Sigmoid colon (tissue), 7 donors: ENCODE results near the gene LRRC7. TPM values are rescaled to one million over a fixed set of nuclear protein-coding genes. Genes with fewer than 3 reads are reported as not detected.

ENCODE experiments used
- DNase-seq: peaks from one replicate; pipeline ENCODE4 v3.0.0-alpha.2; 2019
- H3K27ac ChIP-seq, 4 donors: fragments of 200-600 bp; sonication (generic); one replicate each; pipeline ENCODE4 v1.5.1; 2016 to 2019; ENCODE audit warnings: mild to moderate bottlenecking in 1 of 4
- H3K27me3 ChIP-seq, 3 donors: fragments of 200-600 bp; sonication (generic); one replicate each; pipeline ENCODE4 v1.5.1; 2019; ENCODE audit warnings: mild to moderate bottlenecking in 1 of 3
- H3K36me3 ChIP-seq, 4 donors: fragments of 200-600 bp; sonication (generic); one replicate each; pipeline ENCODE4 v1.5.1; 2016 to 2019
- H3K4me1 ChIP-seq, 4 donors: fragments of 200-600 bp; sonication (generic); one replicate each; pipeline ENCODE4 v1.5.1; 2017 to 2019
- H3K4me3 ChIP-seq, 4 donors: fragments of 200-600 bp; sonication (generic); one replicate each; pipeline ENCODE4 v1.5.1; 2017 to 2019; ENCODE audit warnings: mild to moderate bottlenecking in 2 of 4, moderate library complexity in 1 of 4
- H3K9me3 ChIP-seq, 4 donors: fragments of 200-600 bp in 3 of 4; sonication (generic) in 3 of 4; one replicate each; pipeline versions ENCODE4 v1.5.1 to v1.6.1; 2013 to 2019
- CTCF ChIP-seq, 4 experiments: fragments of 450-650 bp in 3 of 4; fragments of 200-600 bp in 1 of 4; IDR thresholded peaks; one replicate each; pipeline ENCODE4 v1.5.1; 2016 to 2019; ENCODE audit warnings: antibody characterized with exemption in 4 of 4, mild to moderate bottlenecking in 3 of 4, moderate library complexity in 2 of 4
- EP300 ChIP-seq, 4 donors: sonication (generic); formaldehyde crosslinking; IDR thresholded peaks; one replicate each; pipeline ENCODE4 v1.6.1; 2017; ENCODE audit warnings: antibody characterized with exemption in 4 of 4
- POLR2A ChIP-seq, 2 donors: fragments of 450-650 bp; IDR thresholded peaks; one replicate each; pipeline ENCODE4 v1.6.1; 2016; ENCODE audit warnings: antibody characterized with exemption in 2 of 2, mild to moderate bottlenecking in 2 of 2, moderate library complexity in 2 of 2
- POLR2AphosphoS5 ChIP-seq, 4 donors: sonication (generic); formaldehyde crosslinking; IDR thresholded peaks; one replicate each; pipeline ENCODE4 v1.6.1; 2017; ENCODE audit warnings: antibody characterized with exemption in 4 of 4
- WGBS, 2 donors: extraction: QIAGEN DNeasy Blood & Tissue Kit; methylation state at CpG; one replicate each; pipeline ENCODE4 v1.1.7; 2013; 5-methylcytosine and 5-hydroxymethylcytosine counted together
- intact Hi-C: fragments of 100-400 bp; cut with DNase I; formaldehyde crosslinking; loops from one replicate; pipeline ENCODE4 v1.15.1; 2023
- polyA plus RNA-seq, 3 donors: library from polyadenylated mRNA; stranded (reverse); fragments of 200-250 nt; gene quantifications; one replicate each; pipeline ENCODE4 v1.2.3, GENCODE V29; 2013
- total RNA-seq, 4 donors: library from RNA; depleted of rRNA; stranded (reverse); fragments of >200 nt; gene quantifications; one replicate each; pipeline ENCODE4 v1.1.0, GENCODE V29; 2016
- donor health status: healthy with polysubstance abuse.
- donor health status: Bipolar disorder and iron deficiency.
- donor health status: healthy.

LRRC7 gene
- total and polyA plus RNA-seq, 7 donors = 0.16 to 1.9 (median 0.41) TPM; not detected in 2

GRCh38 chr1:70168283-70168682, 600.6 kb downstream of the LRRC7 start:
- TF ChIP-seq POLR2AphosphoS5 (IDR thresholded peaks at IDR 0.05) (no peak), EP300 (IDR thresholded peaks at IDR 0.05) (no peak), POLR2A (IDR thresholded peaks at IDR 0.05) (no peak), CTCF (IDR thresholded peaks at IDR 0.05) (no peak)
- peaks cover 0 to 25% (median 3%) of the 10 kb centered on the region in 4 donors for H3K36me3 ChIP-seq
- intact Hi-C loops = no loop called here

GRCh38 chr1:70169018-70169839, 601.5 kb downstream of the LRRC7 start:
- DNase-seq = no peak
- Histone ChIP-seq H3K27ac (no peak overlapping the region), H3K4me3 (no peak overlapping the region), H3K9me3 (no peaks in the 10 kb centered on the region), H3K36me3 (peaks cover 0 to 34% (median 3%) of the 10 kb centered on the region in 4 donors), H3K4me1 (no peaks in the 10 kb centered on the region), H3K27me3 (no peaks in the 10 kb centered on the region)
- no peak for TF ChIP-seq POLR2AphosphoS5 (IDR thresholded peaks at IDR 0.05)
- no peak for TF ChIP-seq CTCF (IDR thresholded peaks at IDR 0.05)
- no peak for TF ChIP-seq EP300 (IDR thresholded peaks at IDR 0.05)
- no peak for TF ChIP-seq POLR2A (IDR thresholded peaks at IDR 0.05)
- WGBS, 2 donors = 90 to 91% methylated on average over 5 of the region's 5 CpGs
- intact Hi-C loops = no loop called here

More at GRCh38 chr1:70168283-70168682, 600.6 kb downstream of the LRRC7 start:
- no peak overlapping the region for H3K4me3 ChIP-seq
- no peak overlapping the region for H3K27ac ChIP-seq
- H3K9me3 ChIP-seq = no peaks in the 10 kb centered on the region
- DNase-seq = no peak
- H3K27me3 ChIP-seq = no peaks in the 10 kb centered on the region
- no peaks in the 10 kb centered on the region for H3K4me1 ChIP-seq

- Histone ChIP-seq H3K27me3 (no peaks in the 10 kb centered on the region), H3K9me3 (no peaks in the 10 kb centered on the region), H3K27ac (no peak overlapping the region), H3K36me3 (peaks cover 0 to 51% (median 3%) of the 10 kb centered on the region in 4 donors), H3K4me3 (no peak overlapping the region), H3K4me1 (no peaks in the 10 kb centered on the region)
- intact Hi-C loops = no loop called here
- 91 to 95% methylated on average over 1 of the region's 1 CpG for WGBS, 2 donors
- no peak for DNase-seq
- TF ChIP-seq CTCF (IDR thresholded peaks at IDR 0.05) (no peak), POLR2A (IDR thresholded peaks at IDR 0.05) (no peak)
These were observed 603.8 kb downstream of the LRRC7 start for GRCh38 chr1:70171512-70171911.
